Vagina (tissue), 2 donors: ENCODE measurements around the gene ZCRB1.

Experiments
- CTCF ChIP-seq, 3 experiments: fragments of 450-650 bp in 2 of 3; fragments of 200-600 bp in 1 of 3; sonication (generic) in 1 of 3; IDR thresholded peaks; one replicate each; pipeline ENCODE4 v1.5.1; 2017 to 2019; ENCODE audit warnings: antibody characterized with exemption in 3 of 3, mild to moderate bottlenecking in 2 of 3, moderate library complexity in 2 of 3
- POLR2A ChIP-seq, 2 donors: fragments of 450-650 bp; IDR thresholded peaks; one replicate each; pipeline ENCODE4 v1.6.1; 2017; ENCODE audit warnings: antibody characterized with exemption in 2 of 2, mild to moderate bottlenecking in 2 of 2, moderate library complexity in 2 of 2

- no peak for TF ChIP-seq CTCF (IDR thresholded peaks at IDR 0.05)
- TF ChIP-seq POLR2A (IDR thresholded peaks at IDR 0.05), result no peak
Observed at GRCh38 chr12:42281278-42281677, 44.6 kb downstream of the ZCRB1 start.
